ENCODE data around the gene PDGFRB.

GRCh38 chr5:150129454-150129812 lies 26.2 kb downstream of the PDGFRB start:
- TF ChIP-seq, protein P1, sequence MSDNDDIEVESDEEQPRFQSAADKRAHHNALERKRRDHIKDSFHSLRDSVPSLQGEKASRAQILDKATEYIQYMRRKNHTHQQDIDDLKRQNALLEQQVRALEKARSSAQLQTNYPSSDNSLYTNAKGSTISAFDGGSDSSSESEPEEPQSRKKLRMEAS (IDR thresholded peaks at IDR 0.05; ENCODE audit: low read depth, low read length): no peak
- TF ChIP-seq, protein P2, sequence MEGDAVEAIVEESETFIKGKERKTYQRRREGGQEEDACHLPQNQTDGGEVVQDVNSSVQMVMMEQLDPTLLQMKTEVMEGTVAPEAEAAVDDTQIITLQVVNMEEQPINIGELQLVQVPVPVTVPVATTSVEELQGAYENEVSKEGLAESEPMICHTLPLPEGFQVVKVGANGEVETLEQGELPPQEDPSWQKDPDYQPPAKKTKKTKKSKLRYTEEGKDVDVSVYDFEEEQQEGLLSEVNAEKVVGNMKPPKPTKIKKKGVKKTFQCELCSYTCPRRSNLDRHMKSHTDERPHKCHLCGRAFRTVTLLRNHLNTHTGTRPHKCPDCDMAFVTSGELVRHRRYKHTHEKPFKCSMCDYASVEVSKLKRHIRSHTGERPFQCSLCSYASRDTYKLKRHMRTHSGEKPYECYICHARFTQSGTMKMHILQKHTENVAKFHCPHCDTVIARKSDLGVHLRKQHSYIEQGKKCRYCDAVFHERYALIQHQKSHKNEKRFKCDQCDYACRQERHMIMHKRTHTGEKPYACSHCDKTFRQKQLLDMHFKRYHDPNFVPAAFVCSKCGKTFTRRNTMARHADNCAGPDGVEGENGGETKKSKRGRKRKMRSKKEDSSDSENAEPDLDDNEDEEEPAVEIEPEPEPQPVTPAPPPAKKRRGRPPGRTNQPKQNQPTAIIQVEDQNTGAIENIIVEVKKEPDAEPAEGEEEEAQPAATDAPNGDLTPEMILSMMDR (IDR thresholded peaks at IDR 0.05; ENCODE audit: low read depth, low read length): no peak
